Measurements from ENCODE around the gene CCDC124.

Gene CCDC124

DNA sequence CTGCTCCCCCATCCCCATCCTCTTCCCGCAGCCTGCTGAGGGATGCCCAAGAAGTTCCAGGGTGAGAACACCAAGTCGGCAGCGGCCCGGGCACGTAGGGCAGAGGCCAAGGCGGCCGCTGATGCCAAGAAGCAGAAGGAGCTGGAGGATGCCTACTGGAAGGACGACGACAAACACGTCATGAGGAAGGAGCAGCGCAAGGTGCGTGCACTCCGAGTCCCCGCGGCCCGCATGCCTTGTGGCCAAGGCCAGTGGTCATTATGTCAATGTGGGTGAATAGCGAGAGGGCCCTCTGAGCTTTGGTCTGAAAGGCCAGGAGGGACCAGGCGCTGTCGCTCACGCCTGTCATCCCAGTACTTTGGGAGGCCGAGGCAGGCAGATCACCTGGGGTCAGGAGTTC is 3.6 kb downstream of the CCDC124 start:
- TF ChIP-seq CTCF (IDR thresholded peaks at IDR 0.05; ENCODE audit: low read depth, low read length, missing control alignments): no peak
- H3K4me3 ChIP-seq (replicated peaks; ENCODE audit: low read depth, low read length): no peak overlapping the region
- no peak for DNase-seq (ENCODE audit: extremely low read depth, low read depth)

- no peak for DNase-seq (ENCODE audit: extremely low read depth, low read depth)
- H3K4me3 ChIP-seq (replicated peaks; ENCODE audit: low read depth, low read length): no peak overlapping the region
- no peak for TF ChIP-seq CTCF (IDR thresholded peaks at IDR 0.05; ENCODE audit: low read depth, low read length, missing control alignments)
These were observed 4.6 kb downstream of the CCDC124 start for GRCh38 chr19:17937371-17937900.

- no peak overlapping the region for H3K4me3 ChIP-seq (replicated peaks; ENCODE audit: low read depth, low read length)
- DNase-seq (ENCODE audit: extremely low read depth, low read depth): peak; percentile 70
- TF ChIP-seq CTCF (IDR thresholded peaks at IDR 0.05; ENCODE audit: low read depth, low read length, missing control alignments): peak; percentile 96
These were observed 5.5 kb downstream of the CCDC124 start for GRCh38 chr19:17938092-17938845.

GRCh38 chr19:17942181-17942580 is 9.4 kb downstream of the CCDC124 start:
- no peak overlapping the region for H3K4me3 ChIP-seq (replicated peaks; ENCODE audit: low read depth, low read length)
- DNase-seq (ENCODE audit: extremely low read depth, low read depth): no peak
- no peak for TF ChIP-seq CTCF (IDR thresholded peaks at IDR 0.05; ENCODE audit: low read depth, low read length, missing control alignments)

DNA sequence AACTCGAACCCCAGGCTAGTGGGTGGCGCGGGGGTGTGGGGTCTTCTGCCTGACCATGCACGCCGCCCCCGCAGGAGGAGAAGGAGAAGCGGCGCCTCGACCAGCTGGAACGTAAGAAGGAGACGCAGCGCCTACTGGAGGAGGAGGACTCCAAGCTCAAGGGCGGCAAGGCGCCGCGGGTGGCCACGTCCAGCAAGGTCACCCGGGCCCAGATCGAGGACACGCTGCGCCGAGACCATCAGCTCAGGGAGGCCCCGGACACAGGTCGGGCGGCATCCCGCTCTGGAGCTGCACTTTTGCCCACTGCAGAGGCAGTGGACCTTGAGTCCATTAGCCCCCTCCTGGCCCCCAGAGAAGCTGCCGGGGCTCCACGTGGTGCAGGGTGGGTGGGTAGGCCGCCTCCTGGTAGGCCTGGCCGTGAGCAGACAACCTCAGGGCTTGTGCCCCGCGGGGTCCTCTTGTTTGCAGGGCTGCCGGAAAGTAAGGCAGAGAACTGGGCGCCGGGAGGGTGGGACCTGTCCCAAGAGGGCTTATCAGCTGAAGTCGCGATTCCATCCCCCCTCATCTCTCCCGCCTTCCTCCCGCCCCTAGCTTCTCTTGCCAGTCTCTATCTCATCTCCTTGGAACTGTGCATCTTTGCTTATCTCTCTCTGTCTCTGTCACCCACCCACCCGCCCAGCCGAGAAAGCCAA is 9.9 kb downstream of the CCDC124 start:
- H3K4me3 ChIP-seq (replicated peaks; ENCODE audit: low read depth, low read length): no peak overlapping the region
- TF ChIP-seq CTCF (IDR thresholded peaks at IDR 0.05; ENCODE audit: low read depth, low read length, missing control alignments): no peak
- no peak for DNase-seq (ENCODE audit: extremely low read depth, low read depth)

- no peak overlapping the region for H3K4me3 ChIP-seq (replicated peaks; ENCODE audit: low read depth, low read length)
- no peak for DNase-seq (ENCODE audit: extremely low read depth, low read depth)
- TF ChIP-seq CTCF (IDR thresholded peaks at IDR 0.05; ENCODE audit: low read depth, low read length, missing control alignments): no peak
These were observed 10.7 kb downstream of the CCDC124 start for GRCh38 chr19:17943274-17944221.
